Activated T-cell treated with anti-CD3 and anti-CD28 coated beads for 48 hours (primary cell): Measurements from ENCODE around the gene OSCAR.
"Not testable (repeated sequence)": the region's sequence is repeated elsewhere in the genome, so short reads cannot be mapped to it uniquely, and the experiment has no call there.

ENCODE experiments used
- DNase-seq: peaks from one replicate; pipeline ENCODE4 v3.0.0-alpha.2; 2020; ENCODE audit warnings: low read depth

The OSCAR gene

DNA sequence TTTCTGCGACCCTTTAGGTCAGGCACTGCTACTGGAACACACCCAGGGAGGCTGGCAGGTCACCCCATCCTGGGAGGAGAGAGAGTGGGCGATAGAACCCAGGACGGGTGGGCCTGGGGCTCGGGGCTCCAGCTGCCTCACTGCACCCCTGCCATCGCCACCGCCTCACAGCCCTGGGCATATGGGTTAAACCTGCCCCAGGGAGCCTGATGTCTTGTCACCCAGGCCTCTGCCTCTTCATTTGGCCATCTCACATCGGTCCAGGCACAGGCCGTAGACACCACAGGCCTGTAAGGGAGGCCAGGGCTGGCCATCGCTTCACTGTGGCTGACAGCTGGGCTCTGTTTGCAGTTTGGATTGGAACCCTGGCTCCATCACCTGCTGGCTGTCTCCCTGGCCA lies 25.1 kb upstream of the OSCAR start:
- no peak for DNase-seq

DNA sequence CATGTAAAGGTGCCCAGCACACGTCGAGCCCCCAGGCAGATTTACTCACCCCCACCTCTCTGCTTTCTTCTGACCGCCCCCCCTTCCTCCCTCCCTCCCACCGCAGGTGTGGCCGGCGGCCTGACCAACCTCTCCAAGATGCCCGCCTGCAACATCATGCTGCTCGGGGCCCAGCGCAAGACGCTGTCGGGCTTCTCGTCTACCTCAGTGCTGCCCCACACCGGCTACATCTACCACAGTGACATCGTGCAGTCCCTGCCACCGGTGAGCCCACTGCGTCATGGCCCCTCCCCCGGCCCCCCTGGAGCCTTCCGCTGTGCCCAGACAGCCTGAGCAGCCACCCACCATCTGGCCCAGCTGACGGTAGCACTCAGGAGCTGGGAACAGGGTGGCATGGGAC lies 23.8 kb upstream of the OSCAR start:
- DNase-seq = no peak

DNA sequence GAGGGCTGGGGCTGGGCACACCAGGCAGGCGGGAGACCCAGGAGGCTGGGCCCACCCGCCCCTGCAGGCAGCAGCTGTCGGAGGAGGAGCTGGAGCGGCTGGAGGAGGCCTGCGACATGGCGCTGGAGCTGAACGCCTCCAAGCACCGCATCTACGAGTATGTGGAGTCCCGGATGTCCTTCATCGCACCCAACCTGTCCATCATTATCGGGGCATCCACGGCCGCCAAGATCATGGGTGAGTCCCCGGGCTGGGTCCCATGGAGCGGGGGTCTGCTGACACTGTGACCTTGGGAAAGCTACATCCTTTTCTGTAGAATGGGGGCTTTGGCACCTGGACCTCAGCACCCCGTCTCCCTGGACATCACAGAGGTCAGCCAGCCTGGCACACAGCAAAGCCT lies 23.1 kb upstream of the OSCAR start:
- DNase-seq = no peak

DNA sequence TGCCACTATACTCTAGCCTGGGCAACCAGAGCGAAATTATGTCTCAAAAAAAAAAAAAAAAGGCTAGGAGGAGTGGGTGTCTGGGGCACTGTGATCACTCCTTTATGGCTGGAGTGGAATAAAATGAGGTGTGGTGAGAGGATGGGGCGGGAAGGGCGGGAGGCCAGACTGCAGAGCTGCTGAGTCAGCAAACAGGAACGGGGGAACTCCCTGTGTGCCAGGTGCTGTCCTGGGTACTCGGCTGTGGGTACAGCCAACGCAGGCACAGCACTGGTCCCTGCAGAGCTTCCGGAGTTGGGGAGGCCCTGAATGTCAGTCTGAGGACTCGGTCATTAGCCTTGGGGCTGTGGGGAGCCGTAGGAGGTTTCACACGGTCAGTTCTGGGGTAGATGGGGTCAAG lies 20.7 kb upstream of the OSCAR start:
- no peak for DNase-seq

DNA sequence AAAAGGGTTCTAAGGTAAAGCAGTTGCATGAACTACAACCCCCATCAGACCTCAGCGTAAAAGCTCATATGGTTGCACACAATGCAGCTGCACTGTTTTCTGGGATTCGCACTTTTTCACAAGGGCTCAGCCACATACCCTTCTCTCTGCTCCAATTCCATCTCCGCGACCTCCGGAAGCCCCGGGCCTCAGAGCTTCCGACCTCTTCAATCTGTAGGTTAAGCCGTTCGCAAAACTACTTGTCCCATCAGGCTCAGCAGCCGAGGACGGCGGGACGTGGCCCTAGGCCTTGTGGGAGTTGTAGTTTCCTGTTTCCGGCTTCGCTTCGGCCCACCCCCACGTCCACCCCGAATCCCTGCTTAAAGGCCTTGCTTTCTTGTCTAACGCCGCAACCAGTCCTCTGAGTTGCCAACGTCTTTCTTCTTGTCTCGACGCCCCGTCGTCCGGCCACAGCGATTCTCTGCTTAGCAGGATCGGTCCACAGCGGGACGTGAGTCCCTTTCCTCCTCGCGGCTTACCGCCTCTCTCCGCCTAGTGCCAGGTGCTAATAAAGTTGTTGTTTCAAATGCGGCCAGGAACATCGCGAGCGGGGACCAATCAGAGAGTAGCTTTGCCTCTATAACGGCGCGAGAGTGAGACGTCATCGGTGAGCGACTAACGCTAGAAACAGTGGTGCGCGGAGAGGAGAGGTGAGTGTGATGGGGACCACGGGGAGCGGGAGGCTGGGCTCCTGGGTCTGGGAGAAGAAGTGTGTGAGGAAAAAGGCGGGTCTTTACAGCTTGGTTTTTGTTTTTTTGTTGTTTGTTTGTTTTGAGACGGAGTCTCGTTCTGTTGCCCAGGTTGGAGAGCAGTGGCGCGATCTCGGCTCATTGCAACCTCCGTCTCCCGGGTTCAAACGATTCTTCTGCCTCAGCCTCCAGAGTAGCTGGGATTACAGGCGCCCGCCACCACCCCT lies 14.8 kb upstream of the OSCAR start, which contains the start of the genes PRPF31 and TFPT:
TSS of gene PRPF31 (plus strand) at position 646 of the 955 bp plus-strand sequence. CDS start 2,525 bp downstream, outside the sequence.
TSS of gene TFPT (minus strand) at position 549 of the 955 bp plus-strand sequence. CDS start at position 161, 388 bp downstream.
- peak; percentile 90 for DNase-seq

DNA sequence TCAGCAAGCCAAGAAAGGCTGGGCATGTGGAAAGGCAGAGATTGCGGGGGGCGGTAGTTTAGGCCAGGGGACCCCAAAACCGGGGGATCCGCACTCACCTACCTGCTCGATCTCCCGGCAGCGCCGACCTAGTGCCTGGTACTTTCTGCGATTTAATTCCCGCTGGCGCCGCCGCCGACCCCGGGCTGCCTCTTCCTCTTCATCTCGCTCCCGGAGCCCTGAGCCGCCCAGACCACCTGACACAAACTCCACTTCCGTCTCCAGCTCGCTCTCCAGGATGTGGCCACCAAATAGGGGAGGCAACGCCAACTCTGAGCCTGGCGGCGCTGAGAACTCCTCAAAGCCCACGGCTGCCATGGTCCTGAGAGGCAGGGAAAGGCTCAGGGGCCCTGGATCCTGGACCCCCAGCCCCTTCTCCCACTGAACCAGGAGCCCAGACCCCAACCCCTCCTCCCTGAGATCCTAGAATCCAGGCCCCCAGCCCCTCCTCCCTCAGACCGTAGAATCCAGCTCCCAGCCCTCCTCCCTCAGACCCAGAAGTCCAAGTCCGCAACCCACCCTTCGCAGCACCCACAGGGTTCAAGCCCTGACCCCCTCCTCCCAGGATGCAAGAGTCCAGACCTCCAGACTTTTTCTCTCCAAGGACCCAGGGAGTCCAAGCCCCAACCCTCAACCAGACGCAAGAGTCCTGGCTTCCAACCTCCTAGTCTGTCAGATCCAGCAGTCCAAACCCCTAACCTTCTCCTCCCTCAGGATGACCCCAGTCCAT lies 13.9 kb upstream of the OSCAR start:
- peak; percentile 46 for DNase-seq

DNA sequence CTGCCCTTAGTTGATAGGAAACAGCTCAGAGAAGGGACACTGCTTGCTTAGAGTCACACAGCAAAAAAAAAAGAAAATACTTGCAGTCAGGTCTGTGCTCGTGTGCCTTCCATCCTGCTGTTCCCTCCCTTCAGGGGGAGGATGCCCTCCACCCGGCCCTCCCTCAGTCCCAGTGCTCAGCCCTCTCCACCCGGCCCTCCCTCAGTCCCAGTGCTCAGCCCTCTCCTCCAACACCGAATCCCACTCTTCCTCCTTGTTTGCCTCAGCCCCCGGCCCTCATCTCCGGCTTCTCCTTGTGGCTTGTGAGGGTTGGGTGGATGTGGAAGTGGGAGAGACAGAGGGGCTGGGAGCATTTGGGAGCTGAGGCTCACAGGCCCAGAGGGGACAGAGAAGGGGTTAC lies 9.0 kb upstream of the OSCAR start:
- no peak for DNase-seq

DNA sequence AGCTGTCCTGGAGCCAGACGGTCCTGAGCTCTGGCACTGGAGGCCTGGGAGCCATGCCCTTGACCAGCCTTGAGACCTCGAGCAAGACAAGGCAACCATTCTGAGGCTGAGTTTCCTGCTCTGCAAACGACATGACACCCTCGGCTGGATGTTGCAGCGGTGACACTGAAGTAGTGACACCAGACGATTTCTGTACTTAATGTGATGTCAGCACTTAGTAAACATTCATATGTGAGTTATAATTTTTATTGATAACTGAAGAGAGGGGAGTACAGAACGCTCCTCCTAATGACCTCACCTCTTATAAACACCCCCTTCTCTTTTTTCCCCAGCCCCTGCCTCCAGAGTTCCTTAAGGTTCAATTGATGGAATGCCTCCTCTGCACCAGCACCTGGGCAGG lies 7.9 kb upstream of the OSCAR start:
- no peak for DNase-seq

DNA sequence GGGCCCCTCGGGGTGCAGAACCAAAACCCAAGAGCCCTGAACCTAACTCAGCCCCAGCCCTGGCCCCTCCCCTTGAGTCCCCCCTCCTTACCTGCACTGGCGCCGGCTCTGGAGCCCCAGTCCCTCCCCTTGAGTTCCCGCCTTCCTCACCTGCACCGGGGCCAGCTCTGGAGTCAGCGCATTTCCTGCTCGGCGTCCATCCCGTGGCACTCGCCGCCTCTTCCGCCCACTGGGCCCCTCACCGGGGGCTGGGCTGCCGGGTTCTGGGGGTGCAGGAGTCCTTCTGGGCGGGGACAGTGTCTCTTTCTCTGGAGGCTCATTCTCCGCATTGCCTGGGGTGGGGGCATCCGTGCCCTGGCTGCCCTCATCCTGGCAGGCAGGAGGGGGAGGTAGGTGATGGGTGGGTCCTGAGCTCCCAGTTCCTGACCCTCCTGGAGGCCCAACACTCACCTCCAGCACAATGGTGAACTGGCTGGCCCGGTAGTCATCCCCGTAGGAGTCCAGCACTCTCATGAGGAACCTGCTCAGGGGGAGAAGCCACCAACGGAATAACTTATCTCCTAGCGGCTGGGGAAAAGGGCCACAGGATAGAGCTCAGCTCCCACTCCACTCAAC lies 7.4 kb upstream of the OSCAR start:
- DNase-seq = no peak

DNA sequence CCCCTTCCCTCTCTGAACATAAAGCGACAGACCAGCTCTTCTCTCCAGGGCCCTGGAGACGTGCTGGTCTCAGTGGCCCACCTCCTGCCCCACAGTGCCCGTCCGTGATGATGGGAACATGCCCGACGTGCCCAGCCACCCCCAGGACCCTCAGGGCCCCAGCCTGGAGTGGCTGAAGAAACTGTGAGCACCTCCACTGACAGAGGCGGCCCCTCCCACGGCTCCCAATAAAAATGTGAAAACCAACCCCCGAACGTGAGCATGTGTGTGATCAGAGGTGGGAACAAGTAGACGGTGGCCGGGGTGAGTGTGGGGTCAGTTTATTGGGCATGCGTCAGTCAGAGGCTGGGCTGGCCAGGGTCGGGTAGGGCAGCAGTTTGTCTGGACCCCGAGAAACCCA lies 6.1 kb upstream of the OSCAR start:
- DNase-seq = no peak

DNA sequence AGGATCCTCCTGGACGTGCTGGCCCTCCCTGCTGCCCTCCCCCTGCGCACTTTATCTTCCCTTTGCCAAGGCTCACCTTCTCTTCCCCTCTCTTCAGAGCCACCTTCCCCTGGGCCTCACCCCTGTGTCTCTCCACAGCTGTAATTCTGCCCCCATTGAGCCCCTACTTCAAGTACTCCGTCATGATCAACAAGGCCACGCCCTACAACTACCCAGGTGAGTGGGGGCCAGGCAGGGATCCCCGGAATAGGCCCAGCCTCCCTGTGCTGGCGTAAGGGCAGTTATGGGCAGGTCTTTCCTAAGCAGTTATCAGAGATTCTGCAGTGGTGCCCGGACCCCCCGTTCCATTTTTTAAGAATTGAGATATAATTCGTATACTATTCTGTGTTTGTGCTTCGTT lies 5.2 kb upstream of the OSCAR start:
- no peak for DNase-seq

DNA sequence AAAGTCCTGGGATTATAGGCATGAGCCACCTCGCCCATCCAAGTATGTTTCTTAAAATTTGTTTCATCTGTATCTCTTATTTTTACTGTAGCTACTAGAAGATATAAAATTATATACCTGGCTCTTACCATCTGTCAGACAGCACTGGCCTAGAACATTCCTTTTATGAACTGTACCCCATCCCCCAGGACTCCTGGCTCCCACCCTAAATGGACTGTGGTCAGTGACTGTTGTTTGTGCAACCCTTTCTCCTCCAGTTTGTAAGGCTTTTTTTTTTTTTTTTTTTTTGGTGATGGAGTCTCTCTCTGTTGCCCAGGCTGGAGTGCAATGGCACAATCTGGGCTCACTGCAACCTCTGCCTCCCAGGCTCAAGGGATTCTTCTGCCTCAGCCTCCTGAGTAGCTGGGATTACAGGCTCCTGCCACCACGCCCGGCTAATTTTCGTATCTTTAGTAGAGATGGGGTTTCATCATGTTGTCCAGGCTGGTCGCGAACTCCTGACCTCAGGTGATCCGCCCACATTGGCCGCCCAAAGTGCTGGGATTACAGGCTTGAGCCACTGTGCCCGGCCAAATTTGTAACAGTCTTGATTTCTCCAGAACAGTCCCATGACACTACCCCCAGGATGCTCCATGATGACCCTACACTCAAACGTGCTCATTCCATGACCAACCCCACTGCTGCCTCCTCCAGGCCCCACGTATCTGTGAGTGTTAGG lies 4.6 kb upstream of the OSCAR start:
- DNase-seq = no peak

DNA sequence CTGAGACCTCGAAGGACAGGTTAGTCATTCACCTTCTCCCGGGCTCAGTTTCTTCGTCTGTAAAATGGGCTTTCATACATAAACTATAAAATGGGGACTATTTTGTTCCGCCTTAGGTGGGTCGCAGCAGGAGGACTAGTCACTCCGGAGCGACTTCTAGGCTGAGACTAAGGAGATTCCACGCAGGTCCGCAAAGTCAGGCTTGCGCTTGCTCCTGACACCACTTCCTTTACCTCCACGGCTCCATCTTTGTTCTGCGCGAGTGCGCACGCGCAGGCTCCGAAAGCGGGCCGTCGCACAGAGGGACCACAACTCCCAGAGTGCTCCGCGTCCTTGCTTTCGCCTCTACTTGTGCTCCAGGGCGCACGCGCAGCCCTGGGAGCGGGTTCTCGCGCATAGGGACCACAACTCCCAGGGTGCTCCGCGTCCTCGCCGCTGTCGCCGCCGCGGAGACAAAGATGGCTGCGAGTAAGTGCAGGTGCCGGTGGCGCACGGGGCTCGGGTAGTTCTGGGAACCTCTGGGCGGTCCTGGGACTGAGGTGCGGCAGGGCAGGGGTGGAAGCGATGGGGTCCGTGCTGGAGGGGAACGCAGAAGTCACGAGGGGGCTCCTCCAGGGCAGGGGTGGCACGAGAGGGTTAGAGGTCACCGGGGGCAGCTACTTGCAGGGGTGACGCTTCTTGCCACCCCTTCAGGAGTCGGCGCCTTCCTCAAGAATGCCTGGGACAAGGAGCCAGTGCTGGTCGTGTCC lies 2.0 kb upstream of the OSCAR start, which contains the start of gene NDUFA3:
TSS of gene NDUFA3 (plus strand) at position 435 of the 749 bp plus-strand sequence. CDS start at position 459, 24 bp downstream.
- peak; percentile 97 for DNase-seq

DNA sequence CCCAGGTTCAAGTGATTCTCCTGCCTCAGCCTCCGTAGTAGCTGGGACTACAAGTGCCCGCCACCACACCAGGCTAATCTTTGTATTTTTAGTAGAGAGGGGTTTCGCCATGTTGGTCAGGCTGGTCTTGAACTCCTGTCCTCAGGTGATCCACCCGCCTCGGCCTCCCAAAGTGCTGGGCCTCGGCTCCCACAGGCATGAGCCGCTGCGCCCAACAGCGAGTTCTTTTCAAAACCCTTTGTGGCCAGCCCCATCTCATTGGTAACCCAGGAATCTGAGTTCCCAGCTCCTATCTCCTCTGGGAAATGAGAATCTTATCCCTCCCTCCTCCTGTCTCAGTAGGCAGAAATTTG lies 724 bp downstream of the OSCAR start:
- DNase-seq = not testable (repeated sequence)

DNA sequence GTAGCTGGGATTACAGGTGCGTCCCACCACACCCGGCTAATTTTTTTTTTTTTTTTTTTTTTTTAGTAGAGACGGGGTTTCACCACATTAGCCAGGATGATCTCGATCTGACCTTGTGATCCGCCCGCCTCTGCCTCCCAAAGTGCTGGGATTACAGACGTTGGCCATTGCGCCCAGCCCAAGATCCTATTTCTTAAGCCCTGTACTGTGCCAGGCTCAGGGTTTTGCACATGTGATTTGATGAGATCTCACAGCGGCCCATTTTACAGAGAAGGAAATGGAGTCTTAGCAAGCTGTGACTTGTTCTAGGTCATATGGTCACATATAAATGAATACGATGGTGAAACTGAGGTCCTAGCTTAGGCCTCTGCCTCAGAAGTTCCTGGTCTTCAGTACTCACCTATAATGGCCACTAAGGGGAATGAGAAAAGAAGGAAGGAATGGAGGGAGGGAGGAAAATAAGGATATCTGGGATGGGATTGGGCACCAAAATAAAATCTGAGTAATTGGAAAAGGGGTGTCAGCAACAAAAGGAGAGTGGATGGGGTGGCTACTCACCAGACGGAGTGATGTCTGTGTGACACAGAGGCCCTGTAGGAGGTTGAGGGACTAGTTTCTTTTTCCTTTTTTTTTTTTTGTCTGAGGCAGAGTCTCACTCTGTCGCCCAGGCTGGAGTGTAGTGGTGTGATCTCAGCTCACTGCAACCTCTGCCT lies 1.3 kb downstream of the OSCAR start:
- DNase-seq = no peak

DNA sequence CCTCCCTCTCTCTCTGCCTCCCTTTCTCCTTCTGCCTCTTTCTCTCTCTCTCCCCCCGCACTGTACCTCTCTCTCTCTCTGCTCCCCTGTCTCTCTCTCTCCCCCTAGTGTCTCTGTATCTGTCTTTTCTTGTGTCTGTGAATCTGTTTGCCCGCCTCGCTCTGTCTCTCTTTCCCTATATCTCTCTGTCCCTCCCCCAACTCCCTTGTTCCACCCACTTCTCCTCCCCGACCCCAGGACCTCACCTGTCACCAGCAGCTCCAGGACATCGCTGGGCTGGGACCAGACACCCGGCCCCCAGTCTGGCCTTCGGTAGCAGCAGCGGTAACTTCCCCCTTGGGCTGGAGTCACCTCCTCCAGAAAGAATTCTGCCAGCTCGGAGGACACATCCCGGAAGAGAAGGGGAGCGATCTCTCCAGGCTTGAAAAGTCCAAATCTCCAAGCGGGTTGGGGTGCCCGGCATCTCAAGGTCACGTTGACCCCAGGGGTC lies 3.9 kb downstream of the OSCAR start:
- DNase-seq = no peak

DNA sequence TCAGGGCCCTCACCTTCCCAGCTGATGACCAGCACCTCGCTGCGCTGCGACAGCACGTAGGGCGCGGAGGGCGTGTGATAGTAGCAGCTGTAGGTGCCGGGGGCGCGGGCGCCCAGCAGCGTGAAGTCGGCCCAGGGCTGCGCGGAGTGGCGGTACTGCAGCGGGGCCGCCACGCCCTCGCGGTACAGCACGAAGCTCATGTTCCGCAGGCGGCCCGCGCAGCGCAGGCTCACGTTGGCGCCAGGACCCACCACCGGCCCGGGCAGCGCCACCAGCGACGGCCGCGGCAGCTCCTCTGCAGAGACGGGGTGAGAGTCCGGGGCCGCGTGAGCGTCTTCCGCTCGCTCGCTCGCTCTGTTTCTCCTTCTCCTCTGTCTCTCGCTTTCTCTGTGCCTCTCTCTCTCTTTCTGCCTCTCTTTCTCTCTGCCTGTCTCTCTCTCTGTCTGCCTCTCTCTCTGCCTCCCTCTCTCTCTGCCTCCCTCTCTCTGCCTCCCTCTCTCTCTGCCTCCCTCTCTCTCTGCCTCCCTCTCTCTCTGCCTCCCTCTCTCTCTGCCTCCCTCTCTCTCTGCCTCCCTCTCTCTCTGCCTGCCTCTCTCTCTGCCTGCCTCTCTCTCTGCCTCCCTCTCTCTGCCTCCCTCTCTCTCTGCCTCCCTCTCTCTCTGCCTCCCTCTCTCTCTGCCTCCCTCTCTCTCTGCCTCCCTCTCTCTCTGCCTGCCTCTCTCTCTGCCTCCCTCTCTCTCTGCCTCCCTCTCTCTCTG lies 4.6 kb downstream of the OSCAR start:
- DNase-seq = peak; percentile 38

DNA sequence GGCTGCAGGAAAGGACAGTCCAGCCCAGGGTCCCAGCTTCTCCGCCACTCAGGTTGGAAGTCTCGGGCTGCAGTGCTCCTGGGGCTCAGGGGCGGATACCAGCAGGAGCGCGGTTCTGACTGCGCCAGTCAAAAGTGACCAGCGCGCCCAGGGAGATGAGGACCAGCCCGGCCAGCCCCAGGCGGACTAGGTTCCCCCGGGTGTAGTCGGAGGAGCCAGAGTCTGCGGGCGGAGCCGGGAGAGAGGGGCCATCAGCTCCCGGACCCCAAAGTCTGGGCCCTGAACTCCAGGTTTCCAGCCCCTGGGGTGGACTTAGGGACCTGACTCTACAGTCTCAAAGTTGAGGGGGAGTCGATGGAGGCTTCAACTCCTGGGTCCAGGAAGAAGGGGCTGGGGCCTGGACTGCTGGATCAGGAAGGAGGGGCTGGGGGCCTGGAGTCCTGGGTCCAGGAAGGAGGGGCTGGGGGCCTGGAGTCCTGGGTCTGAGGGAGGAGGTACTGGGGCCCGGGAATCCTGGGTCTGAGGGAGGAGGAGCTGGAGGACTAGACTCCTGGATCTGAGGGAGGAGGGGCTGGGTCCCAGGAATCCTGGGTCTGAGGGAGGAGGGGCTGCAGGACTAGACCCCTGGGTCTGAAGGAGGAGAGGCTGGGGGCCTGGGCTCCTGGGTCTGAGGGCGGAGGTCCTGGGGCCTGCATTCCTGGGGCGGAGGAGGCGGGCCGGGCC lies 5.3 kb downstream of the OSCAR start:
- no peak for DNase-seq
